AG09309 (cell line): ENCODE results near the gene VPS35L.
A peak's percentile ranks its signal among the peaks of the same experiment; 100 is the strongest.
"Not testable (repeated sequence)": the region's sequence is repeated elsewhere in the genome, so short reads cannot be mapped to it uniquely, and the experiment has no call there.

Experiments
- DNase-seq: peaks from one replicate; pipeline ENCODE4 v3.0.0-alpha.2; 2010; ENCODE audit warnings: low read depth
- H3K4me3 ChIP-seq: 2 replicates; pipeline ENCODE4 v1.5.1; 2011; ENCODE audit warnings: mild to moderate bottlenecking, low read depth, low read length, moderate library complexity; ENCODE audit not compliant: control insufficient read depth
- TF ChIP-seq, protein P1 (sequence below): IDR thresholded peaks from 2 replicates; pipeline ENCODE4 v1.5.1; 2011; ENCODE audit warnings: mild to moderate bottlenecking, low read depth, low read length, inconsistent platforms; ENCODE audit not compliant: insufficient read depth, control insufficient read depth; ENCODE audit errors: missing control alignments

VPS35L gene

DNA sequence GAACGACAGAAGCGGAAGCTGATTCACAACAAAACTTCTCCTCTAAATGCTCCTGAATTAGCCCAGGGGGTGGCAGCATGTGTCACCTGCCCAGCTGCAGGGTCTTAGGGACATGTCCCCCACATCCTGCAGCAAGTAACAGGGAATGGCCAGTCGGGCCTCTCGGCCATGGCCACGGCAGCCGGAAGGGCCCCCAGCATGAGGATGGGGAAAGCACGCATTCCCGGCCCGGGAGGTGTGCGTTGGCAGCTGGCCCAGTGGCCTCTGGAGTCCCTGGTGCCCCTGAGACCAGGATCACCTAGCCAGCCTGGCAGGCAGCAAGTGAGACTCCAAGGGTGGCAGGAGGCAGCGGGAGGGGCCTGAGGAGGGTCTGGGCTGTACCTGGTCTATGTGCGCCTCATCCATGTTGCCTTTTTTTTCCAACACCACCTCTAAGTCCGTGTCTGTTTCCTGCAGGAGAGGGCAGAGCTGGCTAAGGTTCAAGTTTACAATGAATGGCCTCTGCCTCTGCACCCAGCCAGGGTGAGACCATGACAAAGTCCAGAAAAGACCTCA is 155.6 kb downstream of the VPS35L start:
- TF ChIP-seq, protein P1, sequence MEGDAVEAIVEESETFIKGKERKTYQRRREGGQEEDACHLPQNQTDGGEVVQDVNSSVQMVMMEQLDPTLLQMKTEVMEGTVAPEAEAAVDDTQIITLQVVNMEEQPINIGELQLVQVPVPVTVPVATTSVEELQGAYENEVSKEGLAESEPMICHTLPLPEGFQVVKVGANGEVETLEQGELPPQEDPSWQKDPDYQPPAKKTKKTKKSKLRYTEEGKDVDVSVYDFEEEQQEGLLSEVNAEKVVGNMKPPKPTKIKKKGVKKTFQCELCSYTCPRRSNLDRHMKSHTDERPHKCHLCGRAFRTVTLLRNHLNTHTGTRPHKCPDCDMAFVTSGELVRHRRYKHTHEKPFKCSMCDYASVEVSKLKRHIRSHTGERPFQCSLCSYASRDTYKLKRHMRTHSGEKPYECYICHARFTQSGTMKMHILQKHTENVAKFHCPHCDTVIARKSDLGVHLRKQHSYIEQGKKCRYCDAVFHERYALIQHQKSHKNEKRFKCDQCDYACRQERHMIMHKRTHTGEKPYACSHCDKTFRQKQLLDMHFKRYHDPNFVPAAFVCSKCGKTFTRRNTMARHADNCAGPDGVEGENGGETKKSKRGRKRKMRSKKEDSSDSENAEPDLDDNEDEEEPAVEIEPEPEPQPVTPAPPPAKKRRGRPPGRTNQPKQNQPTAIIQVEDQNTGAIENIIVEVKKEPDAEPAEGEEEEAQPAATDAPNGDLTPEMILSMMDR: no peak
- DNase-seq: no peak
- H3K4me3 ChIP-seq: no peak overlapping the region

DNA sequence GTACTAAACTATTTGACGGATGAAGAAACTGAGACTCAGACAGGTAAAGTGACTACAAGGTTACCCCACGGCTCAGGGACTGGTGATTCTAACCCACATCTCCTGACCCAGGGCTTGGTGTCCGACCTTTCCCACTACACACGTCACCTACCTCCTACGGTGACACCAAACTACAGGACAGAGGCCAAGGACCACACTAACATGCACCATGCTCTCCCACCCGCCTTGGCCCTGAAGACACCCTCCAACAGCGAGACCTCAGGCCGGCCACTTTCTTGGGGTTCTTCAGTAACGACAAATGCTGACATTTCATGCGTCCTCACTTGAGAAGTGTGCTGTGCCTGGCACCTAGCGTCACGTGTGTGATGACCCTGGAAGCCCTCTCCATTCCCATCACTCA is 156.1 kb downstream of the VPS35L start:
- no peak overlapping the region for H3K4me3 ChIP-seq
- no peak for DNase-seq
- TF ChIP-seq, protein P1: no peak

DNA sequence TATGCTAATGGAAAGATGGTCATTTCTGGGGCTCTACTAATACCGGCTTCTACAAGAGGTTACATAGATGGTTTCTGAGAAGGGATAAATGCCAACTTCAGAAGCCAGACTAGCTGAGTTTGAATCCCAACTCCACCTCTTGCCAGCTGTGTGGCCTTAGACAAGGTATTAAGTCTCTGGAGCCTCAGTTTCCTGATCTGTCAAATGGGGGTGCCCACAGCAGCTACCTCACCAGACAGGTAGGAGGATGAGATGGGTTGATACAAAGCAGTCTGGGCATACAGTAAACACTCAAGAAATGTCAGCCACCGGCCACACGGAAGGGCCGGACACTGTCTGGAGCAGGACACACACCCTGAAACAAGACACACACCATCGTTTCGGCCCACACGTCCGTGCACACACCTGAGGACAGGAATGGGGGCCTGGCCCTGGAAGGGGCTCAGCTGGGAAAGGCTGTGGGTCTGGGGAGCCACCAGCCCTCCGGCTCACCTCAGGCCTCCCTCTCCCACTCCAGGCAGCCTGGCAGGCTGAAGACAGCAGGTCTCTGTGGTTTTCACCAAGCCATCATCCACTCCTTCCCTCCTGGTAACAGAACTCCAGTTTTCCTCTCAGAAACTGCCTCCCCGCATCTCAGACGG is 157.0 kb downstream of the VPS35L start:
- TF ChIP-seq, protein P1: no peak
- DNase-seq: no peak
- H3K4me3 ChIP-seq: no peak overlapping the region

DNA sequence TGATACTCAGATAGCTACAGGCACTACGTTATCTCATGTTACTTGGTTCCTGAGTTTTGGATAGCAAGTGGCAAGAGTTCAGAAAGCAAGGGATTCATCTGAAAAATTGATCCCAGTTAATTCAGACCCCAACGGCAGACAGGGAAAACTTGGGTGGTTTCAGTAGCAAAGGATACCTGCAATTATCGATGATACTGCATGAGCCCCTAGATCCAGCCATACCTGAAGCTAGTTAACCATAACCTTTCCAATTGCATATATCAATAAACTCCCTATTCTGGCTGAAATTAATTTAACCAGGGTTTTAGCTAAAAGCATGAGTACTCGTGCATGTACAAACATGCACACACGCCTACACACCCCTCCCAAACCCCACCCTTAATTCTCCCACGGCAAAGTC is 158.2 kb downstream of the VPS35L start:
- TF ChIP-seq, protein P1: no peak
- no peak for DNase-seq
- no peak overlapping the region for H3K4me3 ChIP-seq

DNA sequence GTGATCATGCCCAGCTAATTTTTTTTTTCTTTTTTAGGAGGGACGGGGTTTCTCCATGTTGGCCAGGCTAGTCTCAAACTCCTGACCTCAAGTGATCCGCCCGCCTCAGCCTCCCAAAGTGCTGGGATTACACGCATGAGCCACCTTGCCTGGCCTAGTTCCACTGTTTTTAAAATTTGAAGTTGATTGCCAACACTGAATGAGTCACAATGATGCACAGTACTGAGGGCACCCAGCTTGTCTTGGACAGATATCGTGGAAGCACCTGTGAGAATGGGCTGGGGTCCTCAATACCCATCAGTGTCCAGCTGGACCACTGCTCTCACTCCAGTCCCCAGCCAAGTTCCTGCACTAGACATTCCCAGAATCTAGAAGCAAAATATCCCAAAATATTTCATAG is 160.1 kb downstream of the VPS35L start:
- DNase-seq: no peak
- no peak overlapping the region for H3K4me3 ChIP-seq
- TF ChIP-seq, protein P1: no peak

DNA sequence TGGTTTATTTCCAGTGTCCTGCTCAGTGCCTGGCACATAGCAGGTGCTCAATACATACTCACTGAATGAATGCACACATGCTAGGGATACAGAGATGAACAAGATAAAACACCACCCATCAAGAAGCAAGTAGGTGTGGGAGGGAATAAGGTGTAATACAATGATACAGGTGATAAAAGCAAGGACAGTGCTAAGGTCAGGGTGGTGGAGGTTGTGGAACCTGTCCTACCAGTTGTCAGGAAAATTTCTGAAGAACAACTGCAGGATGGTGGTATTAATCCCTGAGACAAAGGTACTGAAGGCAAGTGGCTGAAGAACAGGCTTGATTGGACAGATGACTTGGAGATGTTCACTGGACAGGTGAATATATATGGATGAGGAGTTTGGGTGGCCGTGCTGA is 160.7 kb downstream of the VPS35L start:
- no peak for DNase-seq
- H3K4me3 ChIP-seq: no peak overlapping the region
- TF ChIP-seq, protein P1: no peak

DNA sequence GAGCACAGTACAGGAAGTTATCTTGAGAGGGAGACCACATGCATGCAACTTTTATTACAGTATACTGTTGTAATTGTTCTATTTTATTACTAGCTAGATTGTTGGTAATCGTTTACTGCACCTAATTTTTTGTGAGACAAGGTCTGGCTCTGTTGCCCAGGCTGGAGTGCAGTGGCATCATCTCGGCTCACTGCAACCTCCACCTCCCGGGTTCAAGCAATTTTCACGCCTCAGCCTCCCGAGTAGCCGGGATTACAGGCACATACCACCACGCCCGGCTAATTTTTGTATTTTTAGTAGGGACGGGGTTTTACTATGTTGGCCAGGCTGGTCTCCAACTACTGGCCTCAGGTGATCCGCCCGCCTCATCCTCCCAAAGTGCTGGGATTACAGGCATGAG is 161.2 kb downstream of the VPS35L start:
- DNase-seq: not testable (repeated sequence)

More for the DNA sequence above, 161.2 kb downstream of the VPS35L start:
- H3K4me3 ChIP-seq: peak overlapping the region; percentile 89
